ENCODE results near the gene NAP1L1.
"Not testable (repeated sequence)": the region's sequence is repeated elsewhere in the genome, so short reads cannot be mapped to it uniquely, and the experiment has no call there.

NAP1L1 gene

DNA sequence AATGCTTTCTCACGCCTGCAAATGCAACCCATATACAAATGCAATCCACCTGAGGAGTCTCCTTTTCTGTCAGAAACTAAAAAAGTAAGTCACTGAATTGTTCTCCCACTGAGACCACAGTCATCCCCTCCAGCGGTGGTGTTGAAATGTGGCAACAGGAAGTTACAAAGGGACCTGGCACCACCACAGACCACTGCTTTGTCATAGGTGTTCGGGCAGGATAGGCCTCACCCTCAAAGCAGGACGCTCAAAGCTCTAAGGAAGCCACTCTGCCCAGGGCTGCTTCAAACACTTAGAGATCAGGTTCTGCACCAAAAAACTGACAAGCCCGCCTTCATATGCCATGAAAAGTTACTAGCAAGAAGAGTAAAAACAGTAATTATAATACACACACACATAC is 64.2 kb downstream of the NAP1L1 start:
- peak; percentile 81 for DNase-seq

DNA sequence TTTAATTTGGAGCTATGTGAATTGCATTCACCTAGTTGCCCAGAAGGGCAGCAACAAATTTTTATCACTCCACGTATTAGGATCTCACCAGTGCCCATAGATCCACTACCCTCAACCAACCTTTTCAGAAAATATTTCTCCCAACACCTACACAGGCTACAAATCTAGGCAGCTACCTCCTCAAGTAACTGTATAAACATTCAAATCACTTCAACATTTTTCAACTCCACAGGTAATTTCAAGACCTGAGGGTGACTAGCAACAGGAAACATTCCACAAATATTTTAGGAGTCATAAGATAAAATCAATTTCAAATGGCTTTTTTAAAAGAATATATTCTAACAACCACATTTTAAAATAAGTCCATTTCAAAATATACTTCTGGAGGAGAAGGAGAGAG is 65.8 kb downstream of the NAP1L1 start:
- DNase-seq = no peak

DNA sequence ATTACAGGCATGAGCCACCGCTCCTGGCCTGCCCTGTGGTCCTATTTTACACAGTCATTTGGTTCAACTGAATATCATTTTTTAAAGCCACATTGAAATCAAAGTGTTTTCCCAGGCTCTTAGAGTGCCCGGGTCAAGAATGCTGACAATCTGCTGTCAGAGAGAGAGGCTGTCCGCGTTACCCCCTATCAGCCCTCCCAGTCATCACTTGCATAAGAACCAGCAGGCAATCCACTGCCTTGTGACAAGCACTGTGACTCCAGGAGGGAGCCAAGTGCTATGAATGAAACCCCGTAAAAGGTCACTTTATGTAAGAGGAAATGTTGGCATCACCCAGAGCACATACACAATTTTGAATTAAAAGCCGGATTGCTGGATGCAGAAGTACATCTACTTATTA is 66.4 kb downstream of the NAP1L1 start:
- no peak for DNase-seq

DNA sequence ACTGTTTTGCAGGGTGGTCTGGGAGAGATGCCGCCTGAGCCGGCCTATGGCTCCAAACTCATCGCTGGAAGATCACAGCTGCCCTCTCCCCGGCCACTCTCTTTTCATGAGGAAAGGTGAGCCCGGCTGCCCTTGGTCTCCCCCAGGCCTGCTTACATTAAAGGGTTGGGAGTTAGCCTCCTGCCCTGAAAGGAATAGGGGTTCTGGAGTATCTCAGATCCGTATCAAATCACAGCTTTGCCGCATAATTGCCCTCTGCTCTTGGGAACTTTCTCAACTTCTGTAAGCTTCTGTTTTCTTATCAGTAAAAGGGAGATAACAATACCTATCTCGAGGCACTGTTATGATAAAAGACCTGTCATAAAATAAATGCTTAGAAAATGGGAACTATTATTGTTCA is 70.5 kb downstream of the NAP1L1 start:
- DNase-seq = no peak

DNA sequence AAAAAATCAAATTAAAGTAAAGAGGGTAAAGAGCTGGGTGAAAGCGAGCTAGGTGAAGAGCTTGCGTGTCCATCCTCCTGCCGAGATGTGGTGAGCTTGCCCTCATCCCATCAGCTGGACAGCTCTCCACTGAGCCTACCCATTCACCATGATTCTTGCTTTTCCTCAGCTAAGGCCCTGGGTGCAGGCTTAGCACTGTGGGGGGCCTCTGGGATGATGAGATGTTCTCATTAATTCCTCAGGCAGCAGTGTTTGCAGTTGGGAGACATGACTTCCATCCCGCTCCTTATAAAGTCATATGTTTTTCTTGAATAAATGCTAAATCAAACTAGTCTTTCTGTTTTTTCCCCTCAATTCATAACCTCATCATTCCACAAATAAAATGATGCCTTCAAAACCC is 70.9 kb downstream of the NAP1L1 start:
- no peak for DNase-seq

DNA sequence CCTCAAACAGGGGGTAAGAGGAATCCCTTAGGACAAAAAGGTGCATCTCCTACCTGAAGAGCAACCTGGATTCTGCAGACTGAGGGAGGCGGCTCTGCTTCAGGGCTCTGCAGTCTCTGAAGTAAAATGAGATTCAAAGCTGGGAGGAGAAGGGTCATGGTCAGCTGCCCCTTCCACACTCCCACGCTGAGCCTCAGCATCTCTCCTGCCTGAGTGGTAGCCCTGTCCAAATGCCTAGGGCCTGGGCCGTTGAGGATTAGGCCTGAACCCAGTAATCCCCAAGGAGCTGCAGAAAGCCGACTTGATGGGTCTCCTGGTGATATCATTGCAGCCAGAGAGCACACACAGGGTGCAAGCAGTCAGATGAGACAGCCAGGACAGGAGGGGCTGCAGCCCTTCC is 71.8 kb downstream of the NAP1L1 start:
- no peak for DNase-seq

DNA sequence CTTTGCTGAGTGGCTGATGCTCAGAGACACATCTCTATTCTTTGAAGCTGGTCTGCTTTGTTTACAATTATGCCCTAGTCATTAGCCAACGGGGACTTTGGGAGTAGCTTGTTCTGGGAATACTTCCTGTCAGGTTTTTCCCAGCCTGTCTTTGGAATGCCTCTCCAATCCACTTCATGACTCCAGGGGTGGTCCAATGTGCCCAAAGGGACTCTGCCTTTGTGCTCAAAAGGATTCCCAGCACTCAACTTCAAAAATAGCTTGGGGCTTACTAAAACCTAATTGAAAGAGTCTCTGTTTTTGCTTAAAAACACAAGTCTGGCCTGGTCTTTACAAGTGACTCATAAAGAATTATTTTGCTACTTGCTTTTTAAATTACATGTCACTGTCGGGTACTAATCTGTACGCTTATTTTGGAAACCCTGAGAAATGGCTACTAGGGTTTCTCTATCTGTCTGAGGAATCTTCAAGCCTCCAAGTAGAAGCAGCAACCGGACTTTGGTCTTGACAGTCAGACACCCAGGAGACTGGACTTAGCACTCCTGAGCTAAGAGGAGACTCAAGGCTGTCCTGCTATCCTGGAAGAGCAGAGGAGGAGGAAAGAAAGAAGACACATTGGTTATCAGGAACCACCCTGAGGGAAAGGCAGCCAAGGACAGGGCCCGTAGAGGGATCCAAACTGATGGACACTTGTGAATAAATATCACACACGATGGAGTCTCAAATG is 73.6 kb downstream of the NAP1L1 start:
- DNase-seq = no peak

DNA sequence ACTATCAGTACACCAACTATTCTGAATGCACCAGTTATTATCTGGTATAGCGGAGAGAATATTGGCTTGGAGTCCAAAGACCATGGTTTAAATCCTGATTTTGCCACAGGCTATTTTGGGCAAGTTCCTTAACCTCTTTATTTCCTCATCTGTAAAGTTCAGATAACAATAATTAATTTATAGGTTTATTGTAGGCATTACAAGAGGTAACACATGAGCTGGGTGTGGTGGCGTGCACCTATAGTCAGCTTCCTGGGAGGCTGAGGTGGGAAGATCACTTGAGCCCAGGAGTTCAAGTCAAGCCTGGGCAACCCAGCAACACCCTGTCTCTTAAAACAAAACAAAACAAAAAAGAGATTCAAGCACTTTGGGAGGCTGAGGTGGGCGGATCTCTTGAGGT is 76.1 kb downstream of the NAP1L1 start:
- no peak for DNase-seq

DNA sequence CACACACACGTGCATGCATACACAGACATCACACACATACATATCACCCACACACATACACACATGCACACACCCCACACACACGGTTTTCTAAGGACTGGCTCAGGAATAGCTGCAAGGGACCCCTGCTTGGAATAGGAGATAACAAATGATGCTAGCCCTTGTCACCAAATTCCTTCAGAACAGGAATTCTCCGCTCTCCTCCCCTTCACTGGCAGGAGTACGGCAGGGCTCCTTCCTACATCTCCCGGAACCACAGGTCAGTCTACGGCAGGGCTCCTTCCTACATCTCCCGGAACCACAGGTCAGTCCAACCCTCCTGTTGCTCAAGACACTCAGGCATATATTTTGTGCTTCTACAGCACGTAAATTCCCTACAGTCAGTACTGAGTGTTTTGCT is 76.8 kb downstream of the NAP1L1 start:
- no peak for DNase-seq

DNA sequence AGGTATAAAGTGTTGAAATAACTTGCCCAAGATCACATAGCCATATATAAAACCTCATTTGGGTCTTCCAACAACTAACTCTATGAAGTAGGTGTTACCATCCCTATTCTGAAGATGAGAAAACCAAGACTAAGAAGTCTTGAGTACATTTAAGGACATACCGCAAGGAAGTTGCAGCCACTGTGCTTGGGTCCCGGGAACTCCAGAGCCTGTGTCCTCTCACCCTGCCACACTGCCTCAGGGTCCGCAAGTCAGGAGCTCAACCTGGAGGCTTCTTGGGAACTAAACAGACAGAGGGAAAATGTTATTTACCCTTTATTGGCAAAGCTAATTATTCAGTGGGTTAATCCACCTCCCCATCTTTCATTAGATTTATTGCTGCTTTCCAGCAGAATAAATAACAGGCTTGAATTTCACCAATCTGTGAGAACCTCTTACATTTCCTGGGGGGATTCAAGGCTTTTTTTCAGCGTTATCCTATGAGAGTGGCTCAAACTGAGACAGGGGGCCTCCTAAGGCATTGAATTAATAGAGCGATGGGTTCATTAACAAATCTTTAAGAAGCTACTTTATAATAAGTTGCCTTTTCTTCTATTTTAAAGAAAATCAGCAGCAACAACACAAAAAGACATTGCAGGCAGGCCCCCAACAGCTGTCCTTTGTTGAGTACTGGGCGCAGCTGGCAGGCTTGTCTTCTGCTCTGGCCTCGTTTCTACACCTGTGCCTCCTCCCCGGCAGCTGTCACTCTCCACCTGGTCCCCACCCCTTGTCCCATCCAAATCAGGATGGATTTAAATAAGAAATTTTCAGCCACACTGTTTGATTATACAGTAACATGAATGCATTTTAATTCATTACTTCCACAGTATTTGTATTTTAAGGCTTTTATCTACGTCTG is 78.2 kb downstream of the NAP1L1 start:
- DNase-seq = no peak

DNA sequence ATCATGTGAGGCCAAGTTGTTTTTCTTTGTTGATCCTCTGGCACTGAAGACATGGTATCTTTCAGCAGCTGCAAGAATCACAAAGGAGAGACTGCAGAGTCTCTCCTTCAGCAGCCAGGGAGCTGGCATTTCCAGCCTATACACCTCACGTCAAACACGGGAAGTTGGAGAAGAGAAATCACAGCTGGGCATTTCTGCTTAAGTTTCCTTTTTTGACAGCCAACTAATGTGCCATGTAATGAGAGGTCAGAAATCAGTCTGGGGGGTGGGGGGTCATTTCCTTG is 81.2 kb downstream of the NAP1L1 start:
- no peak for DNase-seq

DNA sequence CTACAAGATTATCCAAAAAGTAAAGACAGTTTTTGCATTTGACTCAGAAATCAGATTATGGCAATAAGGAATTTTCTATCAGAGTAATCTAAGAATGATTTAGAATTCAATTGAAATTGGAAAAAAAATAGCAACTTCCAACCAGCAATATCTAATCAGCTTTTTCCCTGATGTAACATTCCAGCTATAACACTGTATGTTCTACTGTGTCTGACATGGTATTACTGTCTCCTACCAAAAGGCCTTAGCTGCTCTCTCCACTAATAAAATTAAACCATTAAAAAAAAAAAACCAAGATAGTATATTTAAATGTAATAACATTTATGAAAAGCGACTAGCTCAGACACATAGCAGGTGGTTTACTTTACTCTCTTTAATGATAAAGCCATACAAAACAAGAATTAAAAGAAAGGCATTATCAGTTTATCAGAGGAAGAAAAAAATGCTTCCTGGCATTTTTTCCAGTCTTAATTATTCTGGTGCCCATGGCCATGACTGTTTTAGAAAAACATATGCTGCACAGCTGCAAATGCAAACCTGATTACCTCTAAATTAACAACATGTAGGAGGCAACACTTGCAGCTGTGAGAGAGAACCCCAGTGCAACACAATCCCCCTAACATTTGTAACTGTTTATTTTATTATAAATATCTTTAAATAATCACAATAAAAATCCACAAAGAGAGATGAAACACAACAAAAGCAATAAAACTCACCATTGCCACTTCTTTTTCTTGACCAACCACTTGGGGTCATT is 81.7 kb downstream of the NAP1L1 start:
- DNase-seq = no peak

DNA sequence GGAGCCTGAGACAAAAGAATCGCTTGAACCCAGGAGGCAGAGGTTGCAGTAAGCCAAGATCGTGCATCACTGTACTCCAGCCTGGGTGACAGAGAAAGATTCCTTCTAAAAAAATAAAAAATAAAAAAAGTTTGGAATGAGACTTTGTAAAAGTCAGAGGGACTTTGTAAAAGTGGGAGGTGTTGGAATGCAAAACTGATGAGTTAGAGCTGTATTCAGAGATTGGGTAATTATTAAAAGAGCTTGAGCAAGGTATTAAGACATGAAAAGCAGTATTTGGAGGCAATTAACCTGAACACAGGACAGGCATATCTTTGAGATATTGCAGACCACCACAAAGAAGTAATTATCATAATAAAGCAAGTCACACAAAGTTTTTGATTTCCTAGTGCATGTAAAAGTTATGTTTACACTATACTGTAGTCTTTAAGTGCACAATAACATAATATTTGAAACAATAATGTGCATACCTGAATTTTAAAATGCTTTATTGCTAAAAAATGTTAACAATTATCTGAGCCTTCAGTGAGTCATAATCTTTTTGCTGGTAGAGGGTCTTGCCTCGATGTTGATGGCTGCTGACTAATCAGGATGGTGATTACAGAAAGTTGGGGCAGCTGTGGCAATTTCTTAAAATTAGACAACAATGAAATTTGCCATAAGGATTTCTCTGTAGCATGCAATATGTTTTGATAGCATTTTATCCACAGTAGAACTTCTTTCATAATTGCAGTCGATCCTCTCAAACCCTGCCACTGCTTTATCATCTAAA is 86.0 kb downstream of the NAP1L1 start:
- DNase-seq = no peak

DNA sequence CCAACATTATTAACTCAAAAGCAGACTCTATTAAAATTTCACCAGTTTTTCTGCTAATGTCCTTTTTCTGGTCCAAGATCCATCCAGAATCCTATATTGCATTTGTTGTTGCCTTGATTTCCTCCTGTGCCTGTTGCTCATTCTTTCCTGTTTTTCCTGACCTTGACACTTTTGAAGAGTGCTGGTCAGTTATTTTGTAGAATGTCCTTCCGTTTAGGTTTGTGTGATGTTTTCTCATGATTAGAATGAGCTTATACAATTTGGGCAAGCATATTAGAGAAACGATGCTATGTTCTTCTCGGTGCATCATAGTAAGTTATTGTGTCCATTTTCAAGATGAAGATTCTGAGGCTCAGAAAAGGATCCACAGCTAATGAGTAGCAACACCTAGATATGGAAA is 86.8 kb downstream of the NAP1L1 start:
- no peak for DNase-seq

DNA sequence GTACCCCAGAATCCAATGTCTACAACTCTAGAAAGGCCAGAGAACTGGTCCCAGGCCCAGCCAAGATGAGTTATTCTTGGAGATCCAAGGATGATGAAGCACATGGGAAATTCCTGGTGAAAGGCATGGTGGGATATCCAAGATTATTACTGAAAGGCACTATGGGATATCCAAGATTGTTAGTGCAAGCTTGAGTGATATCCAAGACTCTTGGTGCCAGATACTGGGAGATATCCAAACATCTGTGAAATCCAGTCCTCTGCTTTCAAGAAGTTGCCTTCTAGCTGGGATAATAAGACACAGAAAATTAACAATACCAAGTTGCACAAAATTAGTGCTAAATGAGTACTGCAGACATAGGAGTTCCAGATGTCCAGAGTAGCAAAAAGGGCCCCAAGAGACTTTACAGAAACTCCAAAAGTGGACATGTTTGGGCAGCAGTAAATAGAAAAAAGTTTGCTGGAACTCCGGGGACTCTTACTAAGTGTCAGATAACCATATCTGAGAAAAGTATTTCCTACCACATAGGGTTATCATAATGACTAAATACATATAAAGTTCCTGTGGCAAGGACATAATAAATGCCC is 87.5 kb downstream of the NAP1L1 start:
- no peak for DNase-seq

DNA sequence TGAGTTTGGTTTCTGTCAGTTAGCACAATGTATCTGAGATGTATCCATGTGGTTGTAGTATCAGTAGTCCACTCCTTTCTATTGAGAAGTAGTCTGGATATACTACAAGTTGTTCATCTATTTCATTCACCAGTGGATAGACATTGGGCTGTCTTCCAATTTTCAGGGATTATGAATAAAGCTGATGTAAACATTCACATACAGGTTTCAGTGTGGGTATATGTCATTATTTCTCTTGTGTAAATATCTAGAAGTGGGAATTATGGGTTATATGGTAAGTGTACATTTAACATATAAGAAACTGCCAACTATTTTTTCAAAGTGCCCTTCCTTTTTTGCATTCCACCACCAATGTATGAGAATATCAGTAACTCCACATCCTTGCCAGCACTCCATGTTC is 88.8 kb downstream of the NAP1L1 start:
- DNase-seq = no peak

DNA sequence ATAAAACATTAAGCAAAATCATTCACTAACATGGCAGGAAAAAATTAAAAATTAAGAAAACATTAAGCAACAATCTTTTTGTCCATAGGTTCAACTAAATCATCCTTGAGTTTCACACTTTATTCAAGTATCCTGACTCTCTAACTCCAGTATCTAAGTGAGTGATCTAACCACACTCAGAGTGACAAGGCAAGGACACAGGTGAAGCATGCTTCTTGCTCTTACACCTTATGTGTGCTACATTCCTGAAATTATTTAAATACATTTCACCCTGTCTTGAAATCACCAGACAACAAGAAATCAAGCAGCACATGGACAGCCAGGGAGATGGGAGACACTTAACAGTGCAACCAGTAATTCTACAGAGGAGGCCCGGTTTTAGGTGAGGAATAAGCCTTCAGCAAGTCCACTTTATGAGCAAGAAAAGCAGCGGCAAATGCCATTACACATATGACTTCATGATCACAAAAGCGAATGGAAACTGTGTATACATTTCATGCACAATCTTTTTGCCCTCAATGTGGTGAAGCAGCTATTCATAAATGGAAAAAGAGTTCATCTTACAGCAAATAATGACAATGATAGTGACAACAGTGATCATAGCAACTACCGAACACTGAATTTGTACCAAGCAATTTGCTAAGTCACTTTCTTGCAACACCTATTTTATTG is 90.3 kb downstream of the NAP1L1 start:
- DNase-seq = no peak

DNA sequence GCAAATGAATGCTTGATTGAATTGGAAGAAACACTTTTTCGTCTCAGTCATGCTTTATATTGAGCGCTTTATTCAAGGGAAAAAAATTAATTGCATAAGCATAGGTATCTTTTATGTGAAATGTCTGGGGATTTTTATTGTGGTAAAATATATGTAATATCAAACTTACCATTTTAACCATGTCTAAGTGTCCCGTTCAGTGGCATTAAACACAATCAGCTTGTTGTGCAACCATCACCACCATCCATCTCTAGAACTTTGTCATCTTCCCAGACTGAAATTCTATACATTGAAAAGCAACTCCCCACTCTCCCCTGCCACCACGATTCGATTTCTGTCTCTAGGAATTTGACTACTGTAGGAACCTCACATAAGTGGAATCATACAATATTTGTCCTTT is 92.7 kb downstream of the NAP1L1 start:
- DNase-seq = no peak

DNA sequence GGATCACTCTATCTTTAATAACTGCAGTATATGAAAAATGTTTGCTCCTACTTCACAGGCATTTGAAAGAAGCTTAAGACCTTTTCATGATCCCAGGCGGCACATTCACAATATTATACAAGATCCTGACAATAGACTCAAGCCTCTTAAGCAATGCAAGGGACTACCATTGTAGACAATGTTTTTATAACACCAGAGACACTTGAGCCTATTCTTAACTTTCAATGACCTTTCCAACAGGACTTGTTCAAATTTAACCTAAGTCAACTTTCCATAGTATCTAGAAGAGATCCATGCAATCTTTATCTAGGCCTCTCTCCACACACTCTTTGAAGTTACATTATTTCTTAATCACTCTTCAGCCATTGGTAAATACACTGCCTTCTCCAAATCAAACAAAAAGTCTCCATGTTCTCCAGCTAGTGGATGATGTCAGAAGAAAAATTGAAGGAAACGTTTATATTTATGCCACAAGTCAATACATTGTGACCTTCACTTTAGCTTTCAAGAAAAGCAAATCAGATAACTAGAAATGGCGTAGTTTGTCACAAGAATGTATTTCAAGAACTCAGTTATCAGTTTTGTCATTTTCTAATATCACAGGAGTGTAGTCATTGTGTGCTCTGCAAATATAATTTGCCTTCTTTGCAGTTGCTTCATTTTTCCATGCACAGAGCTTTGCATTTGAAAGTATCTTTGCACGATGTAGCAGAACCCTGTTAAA is 94.1 kb downstream of the NAP1L1 start:
- no peak for DNase-seq

DNA sequence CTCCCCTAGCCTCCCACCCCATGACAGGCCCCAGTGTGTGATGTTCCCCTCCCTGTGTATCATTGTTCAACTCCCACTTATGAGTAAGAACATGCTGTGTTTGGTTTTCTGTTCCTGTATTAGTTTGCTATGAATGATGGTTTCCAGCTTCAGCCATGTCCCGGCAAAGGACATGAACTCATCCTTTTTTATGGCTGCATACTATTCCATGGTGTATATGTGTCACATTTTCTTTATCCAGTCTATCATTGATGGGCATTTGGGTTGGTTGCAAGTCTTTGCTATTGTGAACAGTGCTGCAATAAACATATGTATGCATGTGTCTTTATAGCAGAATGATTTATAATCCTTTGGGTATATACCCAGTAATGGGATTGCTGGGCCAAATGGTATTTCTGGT is 96.8 kb downstream of the NAP1L1 start:
- not testable (repeated sequence) for DNase-seq
